ENCODE results near the gene DSCAM.
"Not testable (repeated sequence)": the region's sequence is repeated elsewhere in the genome, so short reads cannot be mapped to it uniquely, and the experiment has no call there.

DSCAM gene, protein sequence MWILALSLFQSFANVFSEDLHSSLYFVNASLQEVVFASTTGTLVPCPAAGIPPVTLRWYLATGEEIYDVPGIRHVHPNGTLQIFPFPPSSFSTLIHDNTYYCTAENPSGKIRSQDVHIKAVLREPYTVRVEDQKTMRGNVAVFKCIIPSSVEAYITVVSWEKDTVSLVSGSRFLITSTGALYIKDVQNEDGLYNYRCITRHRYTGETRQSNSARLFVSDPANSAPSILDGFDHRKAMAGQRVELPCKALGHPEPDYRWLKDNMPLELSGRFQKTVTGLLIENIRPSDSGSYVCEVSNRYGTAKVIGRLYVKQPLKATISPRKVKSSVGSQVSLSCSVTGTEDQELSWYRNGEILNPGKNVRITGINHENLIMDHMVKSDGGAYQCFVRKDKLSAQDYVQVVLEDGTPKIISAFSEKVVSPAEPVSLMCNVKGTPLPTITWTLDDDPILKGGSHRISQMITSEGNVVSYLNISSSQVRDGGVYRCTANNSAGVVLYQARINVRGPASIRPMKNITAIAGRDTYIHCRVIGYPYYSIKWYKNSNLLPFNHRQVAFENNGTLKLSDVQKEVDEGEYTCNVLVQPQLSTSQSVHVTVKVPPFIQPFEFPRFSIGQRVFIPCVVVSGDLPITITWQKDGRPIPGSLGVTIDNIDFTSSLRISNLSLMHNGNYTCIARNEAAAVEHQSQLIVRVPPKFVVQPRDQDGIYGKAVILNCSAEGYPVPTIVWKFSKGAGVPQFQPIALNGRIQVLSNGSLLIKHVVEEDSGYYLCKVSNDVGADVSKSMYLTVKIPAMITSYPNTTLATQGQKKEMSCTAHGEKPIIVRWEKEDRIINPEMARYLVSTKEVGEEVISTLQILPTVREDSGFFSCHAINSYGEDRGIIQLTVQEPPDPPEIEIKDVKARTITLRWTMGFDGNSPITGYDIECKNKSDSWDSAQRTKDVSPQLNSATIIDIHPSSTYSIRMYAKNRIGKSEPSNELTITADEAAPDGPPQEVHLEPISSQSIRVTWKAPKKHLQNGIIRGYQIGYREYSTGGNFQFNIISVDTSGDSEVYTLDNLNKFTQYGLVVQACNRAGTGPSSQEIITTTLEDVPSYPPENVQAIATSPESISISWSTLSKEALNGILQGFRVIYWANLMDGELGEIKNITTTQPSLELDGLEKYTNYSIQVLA (N-terminal part only)

DNA sequence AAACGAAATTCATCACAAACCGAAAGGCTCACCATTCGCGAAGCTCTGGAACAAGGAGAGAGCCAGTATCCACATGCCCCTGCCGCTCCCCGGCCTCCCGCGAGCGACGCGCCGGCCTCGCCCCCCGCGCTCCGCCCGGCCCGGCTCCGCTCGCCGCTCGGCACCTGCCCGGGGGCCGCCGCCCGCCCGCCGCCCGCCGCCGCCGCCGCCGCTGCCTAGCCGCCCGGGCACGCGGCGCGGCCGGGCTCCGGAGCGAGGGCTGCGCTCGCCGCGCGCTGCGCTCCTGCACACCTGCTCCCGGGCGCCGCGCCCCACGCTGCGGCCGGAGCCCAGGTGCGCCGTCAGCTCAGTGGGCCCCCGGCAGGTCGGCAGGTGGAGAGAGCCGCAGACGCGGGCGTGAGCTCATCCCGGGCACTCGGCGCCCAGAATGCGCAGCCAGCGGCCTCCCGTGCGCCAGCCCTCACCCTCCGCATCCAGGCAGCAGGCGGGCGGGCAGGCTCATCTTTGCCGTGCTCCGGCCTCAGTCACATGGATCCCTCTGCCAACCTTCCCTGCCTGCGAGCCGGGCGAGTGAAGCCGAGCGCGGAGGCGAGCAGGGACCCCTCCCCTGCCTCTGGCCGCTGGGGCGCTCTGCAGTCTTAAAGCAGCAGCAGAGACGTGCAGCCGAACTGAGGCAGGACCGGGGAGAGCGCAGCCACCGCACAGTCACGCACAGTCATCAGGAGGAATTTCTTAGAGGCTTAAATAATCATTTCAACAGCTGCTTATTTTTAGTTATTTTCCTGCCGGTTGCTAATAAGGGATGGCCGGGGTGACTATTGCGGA, at the start of gene DSCAM:
Gene DSCAM, minus strand, starts transcription at position 572 of the 825 bp plus-strand sequence. Its CDS starts 497 bp downstream, at position 75.
- no peak for DNase-seq (ENCODE audit: low read depth in 4 of 4, low spot score in 1 of 4)

DNA sequence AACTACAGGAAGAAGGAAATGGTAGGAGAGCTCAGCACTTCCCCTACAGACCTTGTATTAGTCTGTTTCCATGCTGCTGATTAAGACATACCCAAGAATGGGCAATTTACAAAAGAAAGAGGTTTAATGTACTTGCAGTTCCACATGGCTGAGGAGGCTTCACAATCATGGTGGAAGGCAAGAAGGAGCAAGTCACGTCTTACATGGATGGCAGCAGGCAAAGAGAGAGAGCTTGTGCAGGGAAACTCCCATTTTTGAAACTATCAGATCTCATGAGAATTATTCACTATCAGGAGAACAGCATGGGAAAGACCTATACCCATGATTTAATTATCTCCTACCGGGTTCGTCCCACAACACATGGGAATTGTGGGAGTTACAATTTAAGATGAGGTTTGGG, 48.7 kb upstream of the DSCAM start:
- not testable (repeated sequence) for DNase-seq (ENCODE audit: low read depth in 4 of 4, low spot score in 1 of 4)

DNA sequence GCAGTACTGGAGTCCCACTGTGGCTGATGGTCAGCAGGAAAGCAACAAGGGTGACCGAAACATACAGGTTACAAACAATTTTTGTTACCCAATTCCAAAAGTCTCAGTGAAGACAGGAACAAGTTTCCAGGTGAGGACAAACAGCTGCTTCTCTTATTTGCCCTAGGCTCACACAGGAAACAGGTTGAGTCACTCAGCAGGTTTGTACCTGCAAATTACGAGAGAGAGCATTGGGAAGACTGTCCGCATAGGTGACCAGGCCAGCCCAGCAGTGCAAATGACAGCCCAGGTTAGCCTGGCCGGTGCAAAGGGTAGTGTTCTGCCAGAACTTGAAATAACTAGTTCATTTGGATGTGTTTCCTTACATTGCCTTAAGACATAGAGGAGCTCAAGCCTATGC, 40.0 kb upstream of the DSCAM start:
- no peak for DNase-seq (ENCODE audit: low read depth in 4 of 4, low spot score in 1 of 4)

DNA sequence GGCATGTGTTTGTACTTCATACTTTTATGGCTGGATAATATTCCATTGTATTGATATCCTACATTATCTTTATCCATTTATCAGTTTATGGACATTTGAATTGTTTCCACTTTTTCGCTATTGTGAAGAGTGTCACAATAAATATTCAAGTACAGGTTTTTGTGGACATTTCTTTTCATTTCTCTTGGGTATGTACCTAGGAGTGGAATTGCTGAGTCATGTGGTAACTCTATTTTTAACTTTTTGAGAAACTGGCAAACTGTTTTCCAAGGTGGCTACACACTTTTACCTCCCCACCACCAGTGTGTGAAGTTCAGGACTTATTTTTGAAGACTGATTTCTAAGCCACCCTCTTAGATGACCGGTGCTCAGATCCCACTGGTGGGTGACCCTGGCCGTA, 39.0 kb upstream of the DSCAM start:
- no peak for DNase-seq (ENCODE audit: low read depth in 4 of 4, low spot score in 1 of 4)

DNA sequence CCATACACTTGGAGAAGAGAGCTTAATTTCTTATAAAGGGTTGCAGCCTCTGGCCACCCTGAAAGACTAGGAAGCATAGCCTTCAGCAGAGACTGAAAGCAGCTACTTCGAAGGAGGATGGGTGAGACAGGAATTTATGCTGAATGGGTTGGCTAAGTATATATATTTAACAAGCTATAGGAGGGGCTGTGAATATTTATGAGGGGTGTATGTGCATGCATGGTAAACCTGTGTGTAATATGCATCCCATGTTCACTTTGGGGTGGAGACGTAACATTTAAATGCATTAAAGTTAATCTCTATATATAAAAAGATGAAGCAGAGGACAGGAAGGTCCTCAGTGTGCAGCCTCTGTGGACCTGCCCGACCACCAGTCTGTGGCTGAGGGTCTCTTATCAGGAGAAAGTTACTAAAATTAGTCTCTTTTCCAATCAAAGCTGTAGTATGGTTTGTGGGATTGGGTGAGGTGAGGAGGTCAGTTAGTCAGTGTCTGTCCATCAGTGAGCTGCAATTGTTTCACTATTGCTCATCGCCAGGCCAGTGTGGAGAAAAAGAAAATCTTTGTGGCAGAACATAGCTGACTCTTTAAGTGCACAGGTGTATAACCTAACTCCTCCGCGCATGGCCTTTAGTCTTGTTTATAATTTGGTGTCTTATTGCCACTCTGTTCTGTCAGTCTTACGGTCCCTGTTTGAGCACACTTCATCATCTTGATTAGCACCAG, 35.4 kb upstream of the DSCAM start:
- no peak for DNase-seq (ENCODE audit: low read depth in 4 of 4, low spot score in 1 of 4)

DNA sequence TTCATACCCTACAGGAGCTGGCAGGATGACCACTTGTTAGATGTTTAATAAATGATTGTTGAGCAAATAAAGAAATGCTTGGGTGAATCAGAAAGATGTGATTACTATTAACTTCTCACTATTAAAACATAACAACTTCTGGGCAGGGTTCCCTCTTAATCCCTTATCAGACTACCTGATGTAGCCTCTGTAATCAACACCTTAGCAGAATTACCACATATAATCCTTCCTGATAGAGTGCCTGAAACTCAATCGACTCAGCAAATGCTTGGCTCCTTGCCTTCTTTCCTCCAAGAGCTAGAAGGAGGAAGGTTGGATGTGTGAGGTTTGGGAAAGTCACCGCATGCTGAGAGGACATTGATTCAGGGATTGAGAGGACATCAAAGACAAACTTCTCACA, 34.8 kb upstream of the DSCAM start:
- no peak for DNase-seq (ENCODE audit: low read depth in 4 of 4, low spot score in 1 of 4)

DNA sequence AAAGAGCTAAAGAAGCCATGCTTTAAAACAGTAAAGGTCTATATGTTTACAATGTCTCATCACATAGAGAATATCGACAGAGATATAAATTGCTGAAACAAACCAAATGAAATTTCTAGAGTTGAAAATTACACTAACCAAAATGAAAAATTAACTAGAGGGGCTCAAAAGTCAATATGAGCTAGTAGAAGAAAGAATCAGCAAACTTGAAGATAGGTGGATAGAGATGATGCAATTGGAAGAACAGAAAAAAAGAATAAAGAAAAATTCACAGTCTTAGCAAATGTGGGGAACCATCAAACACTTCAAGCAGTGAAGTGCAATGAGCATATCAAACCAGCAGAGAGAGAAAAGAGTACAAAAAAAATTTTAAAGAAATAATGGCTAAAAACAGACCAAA, 24.1 kb upstream of the DSCAM start:
- no peak for DNase-seq (ENCODE audit: low read depth in 4 of 4, low spot score in 1 of 4)

DNA sequence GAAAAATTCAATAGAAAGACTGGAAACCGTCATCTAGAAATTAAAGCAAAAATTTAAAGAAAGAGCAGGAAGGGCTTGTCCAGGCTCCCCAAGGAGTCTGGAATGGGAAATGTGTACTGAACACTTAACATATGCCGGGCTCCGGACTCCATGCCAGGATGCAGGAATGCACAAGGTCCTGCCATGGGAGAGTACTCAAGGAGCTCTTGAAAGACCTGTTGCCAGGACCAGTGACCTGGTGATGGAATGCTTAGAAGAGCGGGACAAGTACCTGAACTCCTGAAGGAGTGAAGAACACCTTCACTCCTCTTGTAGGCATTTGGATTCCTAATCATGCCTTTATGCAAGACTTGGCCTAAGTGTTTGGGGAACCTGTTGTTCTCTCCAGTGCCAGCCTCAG, 16.9 kb upstream of the DSCAM start:
- DNase-seq (ENCODE audit: low read depth in 4 of 4, low spot score in 1 of 4) = no peak

DNA sequence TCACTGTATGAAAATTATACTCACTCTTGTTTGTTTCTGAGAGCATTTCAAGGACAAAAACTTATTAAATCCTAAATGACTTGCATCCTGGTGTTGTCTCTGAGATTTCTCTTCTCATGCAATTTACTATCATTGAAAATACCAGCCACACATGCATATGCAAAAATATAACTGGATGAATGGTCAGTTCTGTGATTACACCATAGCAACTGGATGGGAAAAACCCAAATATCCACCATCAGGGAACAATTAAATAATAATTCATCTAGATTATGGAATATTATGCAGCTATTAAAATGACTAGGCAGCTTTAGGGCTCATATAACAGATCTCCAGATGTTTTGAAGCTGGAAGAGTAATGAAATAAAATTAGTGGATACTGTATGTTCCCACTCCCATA, 11.6 kb upstream of the DSCAM start:
- no peak for DNase-seq (ENCODE audit: low read depth in 4 of 4, low spot score in 1 of 4)

DNA sequence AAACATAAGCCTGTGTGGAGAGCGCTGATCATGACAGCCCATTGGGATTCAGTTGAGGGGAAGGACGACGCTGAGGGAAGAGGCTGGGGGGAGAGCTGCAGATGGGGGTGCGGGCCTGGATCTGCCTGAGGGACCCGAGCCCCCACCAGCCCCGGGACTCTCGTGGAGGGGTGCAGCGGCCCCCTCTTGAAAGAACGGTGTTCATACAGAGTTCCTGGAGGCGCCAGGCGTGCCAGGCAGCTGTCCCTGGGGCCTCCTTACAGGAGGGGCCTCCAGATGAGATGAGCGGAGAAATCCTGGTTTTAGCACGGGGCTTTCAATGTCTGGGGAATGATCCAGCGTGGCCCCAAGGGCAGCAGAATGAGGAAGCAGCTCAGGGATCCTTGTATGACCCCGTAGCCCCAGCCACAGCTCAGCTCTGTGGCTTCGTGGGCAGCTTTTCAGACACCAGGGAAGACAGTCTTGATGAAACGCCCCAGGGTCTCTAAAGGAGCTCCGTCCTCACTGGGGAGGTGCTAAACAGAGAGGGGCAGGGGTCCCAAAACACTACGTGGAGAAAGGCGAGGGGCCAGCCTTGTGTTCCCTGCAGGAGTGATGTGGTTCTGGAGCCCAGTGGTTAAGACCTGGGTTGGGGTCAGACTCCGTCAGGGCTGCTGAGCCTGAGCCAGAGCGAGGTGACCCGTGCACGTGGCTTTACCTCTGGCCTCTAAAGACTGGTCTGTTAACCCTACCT, 7.2 kb upstream of the DSCAM start:
- DNase-seq (ENCODE audit: low read depth in 4 of 4, low spot score in 1 of 4) = no peak

DNA sequence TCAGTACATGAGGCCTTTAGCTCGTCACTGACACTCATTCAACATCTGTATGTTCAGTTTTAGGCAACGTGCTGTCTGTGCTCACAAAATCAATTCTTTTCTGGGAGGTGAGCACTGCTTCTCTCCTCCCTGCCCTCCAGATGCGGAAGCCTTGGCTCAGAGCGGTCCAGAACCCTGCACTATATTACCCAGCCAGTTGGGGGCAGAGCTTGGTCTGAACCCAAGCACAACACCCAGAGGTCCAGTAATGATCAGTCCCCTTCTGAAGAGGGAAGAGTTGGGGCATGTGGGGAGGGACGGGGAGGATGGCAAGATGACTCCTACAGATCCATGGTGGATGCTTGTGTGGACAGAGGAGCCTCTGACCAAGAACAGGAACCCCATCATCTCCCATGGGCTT, 5.6 kb upstream of the DSCAM start:
- DNase-seq (ENCODE audit: low read depth in 4 of 4, low spot score in 1 of 4) = no peak

DNA sequence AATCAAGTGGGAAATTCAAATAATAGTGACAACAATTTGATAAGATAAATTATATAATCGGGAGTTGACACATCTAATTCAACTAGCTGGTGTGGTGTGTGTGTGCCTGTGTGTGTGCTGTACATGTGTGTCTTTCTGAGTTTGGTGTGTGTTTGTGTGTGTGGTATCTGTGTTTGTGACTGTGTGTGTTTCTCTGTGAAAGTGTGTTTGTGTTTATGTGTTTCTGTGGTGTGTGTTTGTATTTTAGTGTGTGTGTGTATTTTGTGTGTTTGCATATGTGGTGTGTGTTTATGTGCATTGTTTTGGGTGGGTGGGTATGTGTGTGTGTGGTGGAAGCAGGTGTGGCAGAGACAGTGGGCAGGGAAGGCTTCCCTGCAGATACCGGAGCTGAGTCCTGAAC, 4.8 kb upstream of the DSCAM start:
- DNase-seq (ENCODE audit: low read depth in 4 of 4, low spot score in 1 of 4) = no peak

DNA sequence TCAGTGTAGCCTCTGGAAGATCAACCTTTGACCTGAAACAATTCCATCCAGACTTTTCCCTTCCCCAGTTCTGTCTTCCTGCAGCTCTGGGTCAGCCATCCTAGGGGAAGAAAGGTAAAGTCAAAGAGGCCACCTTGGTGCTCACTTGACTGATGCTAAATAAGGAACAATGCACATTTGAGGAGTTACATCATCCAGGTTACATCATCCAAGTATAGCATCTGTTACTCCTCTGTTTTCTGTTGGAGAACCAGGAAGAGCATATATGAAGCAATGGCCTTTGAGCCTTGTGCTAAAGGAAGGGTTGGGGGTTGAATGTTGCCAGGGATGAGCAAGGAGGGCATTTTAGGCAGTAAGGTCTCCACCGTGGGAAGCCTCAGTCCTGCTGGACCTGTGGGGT, 3.1 kb upstream of the DSCAM start:
- DNase-seq (ENCODE audit: low read depth in 4 of 4, low spot score in 1 of 4) = no peak

DNA sequence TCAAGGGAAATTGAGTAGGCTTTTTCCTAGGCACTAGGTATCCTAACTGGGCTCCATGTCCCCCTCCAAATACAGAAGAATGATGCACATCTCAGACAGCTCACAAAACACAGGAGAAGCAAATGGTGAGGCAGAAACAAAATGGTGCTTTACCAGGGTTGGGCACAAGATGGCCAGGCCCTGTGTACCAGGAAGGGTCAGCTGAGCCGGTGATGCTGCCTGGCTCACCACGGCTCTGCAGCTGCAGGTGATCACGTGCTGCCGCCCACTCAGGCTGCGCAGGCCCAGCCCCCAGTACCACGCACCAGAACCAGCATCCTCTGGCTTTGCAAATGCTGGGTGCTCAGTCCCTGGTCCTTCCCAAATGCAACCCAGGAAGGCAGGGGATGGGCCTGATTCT, 993 bp upstream of the DSCAM start:
- no peak for DNase-seq (ENCODE audit: low read depth in 4 of 4, low spot score in 1 of 4)

DNA sequence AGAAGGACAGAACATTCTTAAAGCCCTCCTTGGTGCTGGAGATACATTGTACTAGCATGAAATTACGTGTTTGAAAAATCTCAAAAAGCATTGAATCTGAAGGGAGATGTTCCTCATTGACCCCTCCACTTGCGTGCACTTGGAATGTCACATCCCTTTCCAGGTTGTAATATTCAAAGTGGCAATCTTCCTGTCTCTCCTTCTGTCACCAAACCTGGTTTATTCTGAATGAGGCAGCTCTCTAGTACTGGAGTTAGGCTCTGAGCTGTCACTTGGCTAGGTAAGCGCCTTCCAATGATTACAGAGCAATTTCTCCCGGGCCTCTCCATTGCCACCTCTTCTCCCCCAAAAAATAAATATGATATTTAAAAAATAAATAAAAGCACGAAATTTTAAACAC, 855 bp downstream of the DSCAM start:
- no peak for DNase-seq (ENCODE audit: low read depth in 4 of 4, low spot score in 1 of 4)

DNA sequence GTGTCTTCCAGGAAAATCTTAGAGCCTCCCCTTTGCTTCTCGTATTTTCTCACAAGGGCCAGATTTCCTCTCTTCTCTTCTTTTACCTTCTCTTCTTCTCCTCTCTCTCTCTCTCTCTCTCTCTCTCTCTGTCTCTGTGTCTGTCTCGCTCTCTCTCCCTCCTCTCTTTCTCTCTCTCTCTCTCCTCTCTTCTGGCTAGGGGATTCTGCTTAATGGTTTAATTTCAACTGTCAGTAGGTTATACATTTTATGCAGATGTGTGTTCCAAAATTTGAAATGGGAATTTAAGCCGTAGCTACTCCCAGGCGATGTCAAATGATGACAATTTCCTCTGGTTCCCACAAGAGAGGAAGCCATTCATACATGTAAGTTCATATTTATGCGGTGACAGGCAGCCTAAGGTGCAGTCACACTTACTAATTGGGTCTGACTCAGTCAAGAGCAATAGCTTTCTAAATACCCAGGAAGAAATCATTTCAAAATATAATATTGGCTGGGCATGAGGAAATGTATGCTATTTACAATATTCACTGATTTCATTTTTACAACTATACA, 1.4 kb downstream of the DSCAM start:
- DNase-seq (ENCODE audit: low read depth in 4 of 4, low spot score in 1 of 4) = no peak

DNA sequence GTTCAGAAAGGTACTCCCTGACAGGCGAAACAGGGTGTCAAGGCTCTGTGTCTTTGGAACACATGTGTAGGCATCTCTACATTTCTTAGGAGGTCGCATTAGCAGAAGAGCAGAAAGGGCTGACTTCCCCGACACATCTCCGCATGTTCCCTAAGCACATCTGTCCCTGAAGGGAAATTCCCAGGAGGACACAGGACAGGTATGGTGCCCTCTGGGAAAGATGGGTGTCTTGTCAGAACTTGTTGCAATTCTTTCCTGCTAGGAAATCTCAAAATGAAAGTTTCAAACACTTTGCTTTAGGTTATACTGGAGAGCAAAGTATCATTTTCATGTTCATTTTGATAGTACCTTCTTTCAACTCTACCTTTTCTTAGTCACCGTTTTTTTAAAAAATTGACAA, 2.0 kb downstream of the DSCAM start:
- DNase-seq (ENCODE audit: low read depth in 4 of 4, low spot score in 1 of 4) = no peak

DNA sequence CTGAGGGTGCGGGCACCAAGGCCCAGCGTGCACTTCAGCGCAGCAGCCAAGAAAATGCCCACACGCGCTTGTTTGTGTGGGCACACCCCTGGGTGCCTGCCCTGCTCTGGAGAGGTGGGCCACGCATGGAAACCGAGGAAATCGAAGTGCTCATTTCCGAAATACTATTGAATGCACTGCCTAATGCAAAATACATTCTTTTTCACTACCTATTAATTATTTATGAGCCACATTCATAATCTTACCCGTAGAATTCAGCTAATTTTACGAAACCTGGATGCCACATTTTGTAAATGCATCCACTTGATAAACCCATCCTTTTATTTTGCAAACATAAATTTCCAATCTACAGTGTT, 4.8 kb downstream of the DSCAM start:
- no peak for DNase-seq (ENCODE audit: low read depth in 4 of 4, low spot score in 1 of 4)

DNA sequence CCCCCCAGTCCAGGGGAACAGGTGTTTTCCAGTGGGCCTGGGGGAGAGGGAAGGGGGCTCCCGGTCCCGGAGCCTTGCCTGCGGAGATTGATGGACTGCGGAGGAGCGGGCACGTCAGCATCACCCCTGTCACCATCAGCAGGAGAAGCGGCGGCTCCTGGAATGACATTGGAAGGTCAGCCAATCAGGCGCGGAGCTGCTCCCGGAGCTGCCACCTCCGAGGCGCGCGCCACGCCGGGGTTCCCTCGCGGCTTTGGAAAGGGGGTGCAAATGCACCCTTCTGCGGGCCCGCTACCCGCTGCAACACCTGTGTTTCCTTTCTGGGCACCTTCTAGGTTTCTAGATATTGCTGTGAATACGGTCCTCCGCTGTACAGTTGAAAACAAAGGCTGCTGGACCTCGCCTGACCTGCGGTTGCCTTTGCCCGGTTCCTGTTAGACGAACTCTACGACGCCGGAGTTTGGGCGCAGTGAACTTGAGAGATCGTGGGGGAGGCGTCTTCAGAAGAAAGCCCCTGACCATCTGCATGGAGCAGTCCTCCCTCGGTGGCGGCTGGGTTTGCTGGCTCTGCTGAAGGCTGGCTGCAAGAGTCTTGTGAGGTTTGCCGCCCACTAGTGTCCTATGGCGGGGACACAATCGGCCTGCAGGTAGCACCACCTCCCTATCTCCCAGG, 5.3 kb downstream of the DSCAM start:
- DNase-seq (ENCODE audit: low read depth in 4 of 4, low spot score in 1 of 4) = no peak
